HepG2 (cell line): ENCODE measurements around the gene ARMH3. TPM values are rescaled to one million over a fixed set of nuclear protein-coding genes. Genes with fewer than 3 reads are reported as not detected.
A peak's percentile ranks its signal among the peaks of the same experiment; 100 is the strongest.

Source experiments
- AGO2 ChIP-seq: fragments of 200-400 bp; formaldehyde crosslinking; optimal IDR thresholded peaks from 2 replicates; pipeline ENCODE3; 2017; ENCODE audit warnings: mild to moderate bottlenecking, low read depth, low read length, moderate library complexity
- DBP ChIP-seq: sonication (generic); formaldehyde crosslinking; IDR thresholded peaks from 2 replicates; pipeline ENCODE4 v1.4.0; 2020; ENCODE audit warnings: missing genetic modification reagents; ENCODE audit errors: not compliant biosample characterization
- EED ChIP-seq: sonication (generic); formaldehyde crosslinking; IDR thresholded peaks from 2 replicates; pipeline ENCODE4 v1.5.0; 2020; ENCODE audit warnings: mild to moderate bottlenecking, missing genetic modification reagents
- HINFP ChIP-seq: sonication (generic); formaldehyde crosslinking; IDR thresholded peaks from 2 replicates; pipeline ENCODE4 v1.4.0; 2020; ENCODE audit warnings: low read depth, mild to moderate bottlenecking, missing genetic modification reagents
- PATZ1 ChIP-seq: sonication (generic); formaldehyde crosslinking; IDR thresholded peaks from 2 replicates; pipeline ENCODE4 v1.4.0; 2020; ENCODE audit warnings: missing genetic modification reagents
- PLSCR1 ChIP-seq: sonication (generic); formaldehyde crosslinking; IDR thresholded peaks from 2 replicates; pipeline ENCODE4 v1.5.0; 2020; ENCODE audit warnings: missing genetic modification reagents, mild to moderate bottlenecking, borderline replicate concordance
- PPARG ChIP-seq: conservative IDR thresholded peaks from 2 replicates; pipeline ENCODE4 v1.6.1; 2016; ENCODE audit warnings: missing biosample characterization, missing genetic modification reagents
- SAP130 ChIP-seq: IDR thresholded peaks from 2 replicates; pipeline ENCODE4 v1.6.1; 2016; ENCODE audit warnings: low read depth
- TAF1 ChIP-seq: sonication (generic); formaldehyde crosslinking; IDR thresholded peaks from 2 replicates; pipeline ENCODE4 v1.4.0; 2020; ENCODE audit warnings: missing genetic modification reagents
- TBP ChIP-seq: sonication (generic); formaldehyde crosslinking; IDR thresholded peaks from 2 replicates; pipeline ENCODE4 v1.5.0; 2020; ENCODE audit warnings: missing genetic modification reagents
- TRAFD1 ChIP-seq: sonication (generic); formaldehyde crosslinking; IDR thresholded peaks from 2 replicates; pipeline ENCODE4 v1.5.1; 2020; ENCODE audit warnings: missing genetic modification reagents, mild to moderate bottlenecking, borderline replicate concordance
- ZBTB42 ChIP-seq: sonication (generic); formaldehyde crosslinking; IDR thresholded peaks from 2 replicates; pipeline ENCODE4 v1.5.0; 2020; ENCODE audit warnings: mild to moderate bottlenecking, missing genetic modification reagents
- ZMYM4 ChIP-seq: sonication (generic); formaldehyde crosslinking; IDR thresholded peaks from 2 replicates; pipeline ENCODE4 v1.8.1; 2023; ENCODE audit warnings: mild to moderate bottlenecking, missing genetic modification reagents
- ZNF180 ChIP-seq: sonication (generic); formaldehyde crosslinking; IDR thresholded peaks from 2 replicates; pipeline ENCODE4 v1.4.0; 2020; ENCODE audit warnings: low read depth, missing genetic modification reagents, borderline replicate concordance
- ZNF44 ChIP-seq: sonication (generic); formaldehyde crosslinking; IDR thresholded peaks from 2 replicates; pipeline ENCODE4 v1.5.1; 2020; ENCODE audit warnings: mild to moderate bottlenecking, missing genetic modification reagents
- ZNF569 ChIP-seq: sonication (generic); formaldehyde crosslinking; IDR thresholded peaks from 2 replicates; pipeline ENCODE4 v1.5.0; 2020; ENCODE audit warnings: mild to moderate bottlenecking, missing genetic modification reagents, moderate library complexity, borderline replicate concordance
- ZNF678 ChIP-seq: sonication (generic); formaldehyde crosslinking; IDR thresholded peaks from 2 replicates; pipeline ENCODE4 v1.4.0; 2020; ENCODE audit warnings: mild to moderate bottlenecking, missing genetic modification reagents
- ZNF773 ChIP-seq: sonication (generic); formaldehyde crosslinking; IDR thresholded peaks from 2 replicates; pipeline ENCODE4 v1.4.0; 2020; ENCODE audit warnings: missing genetic modification reagents, borderline replicate concordance
- polyA plus RNA-seq, 8 experiments: library from polyadenylated mRNA; depleted of rRNA in 3 of 8; stranded (reverse) in 7 of 8; unstranded in 1 of 8; fragments of >200 nt; fragmentation: Illumina TruSeq in 4 of 8; extraction: Trizol in 4 of 8; gene quantifications; 2 replicates each; pipeline versions ENCODE4 v1.2.1 to v1.2.3, GENCODE V29; 2011 to 2016; ENCODE audit warnings: low read depth in 4 of 8, missing spikeins in 1 of 8, mixed read lengths in 1 of 8; ENCODE audit not compliant: insufficient read depth in 1 of 8
- total RNA-seq, 5 experiments: library from RNA; depleted of rRNA; stranded (reverse); fragments of >200 nt; fragmentation: Illumina TruSeq; extraction: Trizol; gene quantifications; 2 replicates each; pipeline ENCODE4 v1.2.3, GENCODE V29; 2016; ENCODE audit warnings: low read depth in 1 of 5
- TF ChIP-seq, protein P1 (sequence below): sonication (generic); formaldehyde crosslinking; IDR thresholded peaks from 2 replicates; pipeline ENCODE4 v1.9.0; 2022; ENCODE audit warnings: missing genetic modification reagents, mild to moderate bottlenecking, borderline replicate concordance

Gene ARMH3
- total and polyA plus RNA-seq, 2 of the 13 experiments (the other 11 are each of a cell fraction or from before 2014, with no cell fraction given) = 8.4 to 16.9 TPM

- TF ChIP-seq PLSCR1 (CRISPR knock-in tag) (no peak), ZNF44 (CRISPR knock-in tag) (no peak), ZMYM4 (CRISPR knock-in tag) (peak; percentile 95; the same call in 1 of the 2 replicates), ZBTB42 (CRISPR knock-in tag) (peak; percentile 84; the same call in 1 of the 2 replicates), ZNF678 (peak; percentile 56; the same call in 1 of the 2 replicates), DBP (CRISPR knock-in tag) (no peak), ZNF569 (CRISPR knock-in tag) (no peak), EED (CRISPR knock-in tag) (no peak), TRAFD1 (CRISPR knock-in tag) (no peak), TBP (0 out of 2 replicates have a peak, but pooled peaks have one; percentile 64), ZNF773 (CRISPR knock-in tag) (peak; percentile 75; the same call in 1 of the 2 replicates), PATZ1 (CRISPR knock-in tag) (peak; percentile 59), HINFP (peak; percentile 86; the same call in 1 of the 2 replicates), ZNF180 (CRISPR knock-in tag) (no peak), SAP130 (CRISPR knock-in tag) (peak; percentile 90), TAF1 (CRISPR knock-in tag) (peak; percentile 83), PPARG (CRISPR knock-in tag) (0 out of 2 replicates have a peak, but pooled peaks have one; percentile 37), AGO2 (peak; percentile 82)
- TF ChIP-seq, protein P1, sequence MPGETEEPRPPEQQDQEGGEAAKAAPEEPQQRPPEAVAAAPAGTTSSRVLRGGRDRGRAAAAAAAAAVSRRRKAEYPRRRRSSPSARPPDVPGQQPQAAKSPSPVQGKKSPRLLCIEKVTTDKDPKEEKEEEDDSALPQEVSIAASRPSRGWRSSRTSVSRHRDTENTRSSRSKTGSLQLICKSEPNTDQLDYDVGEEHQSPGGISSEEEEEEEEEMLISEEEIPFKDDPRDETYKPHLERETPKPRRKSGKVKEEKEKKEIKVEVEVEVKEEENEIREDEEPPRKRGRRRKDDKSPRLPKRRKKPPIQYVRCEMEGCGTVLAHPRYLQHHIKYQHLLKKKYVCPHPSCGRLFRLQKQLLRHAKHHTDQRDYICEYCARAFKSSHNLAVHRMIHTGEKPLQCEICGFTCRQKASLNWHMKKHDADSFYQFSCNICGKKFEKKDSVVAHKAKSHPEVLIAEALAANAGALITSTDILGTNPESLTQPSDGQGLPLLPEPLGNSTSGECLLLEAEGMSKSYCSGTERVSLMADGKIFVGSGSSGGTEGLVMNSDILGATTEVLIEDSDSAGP = peak; percentile 96; the same call in 1 of the 2 replicates
These were observed at the start of gene ARMH3 (continued) for GRCh38 chr10:102055647-102056419.
